DND-41 (cell line): ENCODE measurements around the gene MSL3B.

Experiments
- EZH2 ChIP-seq: IDR thresholded peaks from 3 replicates; pipeline ENCODE4 v1.6.1; 2012; ENCODE audit warnings: borderline replicate concordance, low read depth, mild to moderate bottlenecking, moderate library complexity, low read length, inconsistent platforms; ENCODE audit not compliant: severe bottlenecking
- TF ChIP-seq, protein P1 (sequence below): IDR thresholded peaks from 2 replicates; pipeline ENCODE4 v1.5.1; 2012; ENCODE audit warnings: borderline replicate concordance, low read length, moderate library complexity, mild to moderate bottlenecking; ENCODE audit not compliant: poor library complexity, severe bottlenecking; ENCODE audit errors: extremely low read depth

DNA sequence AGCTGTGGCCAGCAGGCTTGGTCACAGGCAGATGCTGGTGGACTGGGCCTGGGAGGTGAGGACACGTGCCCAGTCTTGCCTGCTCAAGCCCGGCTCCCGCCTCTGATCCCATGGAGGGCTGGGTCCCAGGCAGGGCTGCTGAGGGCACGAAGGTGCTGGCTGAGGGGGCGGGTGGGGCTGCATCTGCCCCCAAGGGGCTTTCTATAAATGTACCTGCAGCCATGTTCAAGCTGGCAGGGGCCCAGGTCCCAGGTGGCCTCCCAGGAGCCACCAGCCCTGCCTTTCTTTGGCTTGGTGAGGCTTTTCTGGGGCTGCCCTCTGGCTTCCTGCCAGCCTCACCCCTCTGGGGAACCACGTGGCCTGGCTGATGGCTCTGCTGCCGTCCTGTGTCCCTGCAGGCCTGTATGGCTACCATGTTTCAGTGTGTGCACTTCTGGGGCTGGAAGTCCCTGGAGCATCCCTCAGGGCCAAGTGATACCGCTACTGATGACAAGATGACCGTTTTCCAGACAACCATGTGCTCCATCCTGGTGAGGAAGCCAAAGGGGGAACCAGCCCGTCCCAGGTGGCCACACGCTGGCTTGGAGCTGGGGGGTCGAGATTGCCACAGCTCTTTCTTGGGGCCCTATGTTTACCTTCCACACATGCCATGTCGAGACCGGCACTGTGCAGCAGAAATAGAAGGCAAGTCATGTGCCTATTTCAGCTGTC, 37.0 kb downstream of the MSL3B start:
- TF ChIP-seq, protein P1, sequence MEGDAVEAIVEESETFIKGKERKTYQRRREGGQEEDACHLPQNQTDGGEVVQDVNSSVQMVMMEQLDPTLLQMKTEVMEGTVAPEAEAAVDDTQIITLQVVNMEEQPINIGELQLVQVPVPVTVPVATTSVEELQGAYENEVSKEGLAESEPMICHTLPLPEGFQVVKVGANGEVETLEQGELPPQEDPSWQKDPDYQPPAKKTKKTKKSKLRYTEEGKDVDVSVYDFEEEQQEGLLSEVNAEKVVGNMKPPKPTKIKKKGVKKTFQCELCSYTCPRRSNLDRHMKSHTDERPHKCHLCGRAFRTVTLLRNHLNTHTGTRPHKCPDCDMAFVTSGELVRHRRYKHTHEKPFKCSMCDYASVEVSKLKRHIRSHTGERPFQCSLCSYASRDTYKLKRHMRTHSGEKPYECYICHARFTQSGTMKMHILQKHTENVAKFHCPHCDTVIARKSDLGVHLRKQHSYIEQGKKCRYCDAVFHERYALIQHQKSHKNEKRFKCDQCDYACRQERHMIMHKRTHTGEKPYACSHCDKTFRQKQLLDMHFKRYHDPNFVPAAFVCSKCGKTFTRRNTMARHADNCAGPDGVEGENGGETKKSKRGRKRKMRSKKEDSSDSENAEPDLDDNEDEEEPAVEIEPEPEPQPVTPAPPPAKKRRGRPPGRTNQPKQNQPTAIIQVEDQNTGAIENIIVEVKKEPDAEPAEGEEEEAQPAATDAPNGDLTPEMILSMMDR, result no peak
- no peak for TF ChIP-seq EZH2
